ENCODE data around the gene MICAL1.

The MICAL1 gene

DNA sequence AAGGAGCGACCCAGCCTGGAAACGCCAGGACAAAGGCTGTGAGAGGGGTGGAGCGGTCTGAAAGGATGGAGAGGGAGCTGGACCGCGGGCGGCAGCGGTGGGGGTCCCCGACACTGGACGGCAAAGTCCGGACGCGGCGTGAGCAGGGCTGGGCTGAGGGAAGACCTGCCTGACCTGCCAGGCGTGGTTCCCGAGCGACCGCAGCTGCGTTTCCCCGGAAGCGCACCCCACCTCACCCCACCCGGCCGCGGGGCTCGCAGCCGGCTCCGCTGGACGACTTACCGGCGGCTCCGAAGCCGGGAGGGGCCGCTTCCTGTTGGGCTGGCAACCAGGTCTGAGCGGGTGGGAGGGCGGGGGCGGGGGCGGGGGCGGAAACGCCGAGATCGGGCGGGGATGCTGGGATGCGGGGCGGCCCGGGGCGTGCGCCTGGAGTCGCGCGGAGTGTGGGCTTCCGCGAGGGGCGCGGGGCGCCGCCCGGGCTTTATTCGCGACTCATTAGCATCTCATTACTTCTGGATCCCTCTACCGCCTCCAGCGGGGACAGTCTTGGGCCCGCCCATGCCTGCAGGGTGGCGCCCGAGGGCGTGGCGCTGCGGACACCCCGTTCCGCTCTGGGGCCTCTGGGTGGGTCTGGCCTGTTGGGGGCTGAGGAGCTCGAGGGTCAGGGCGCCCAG lies at the start of gene MICAL1:
MICAL1 (minus strand) TSS at position 336 of the 674 bp plus-strand sequence. CDS start 1,576 bp downstream, outside the sequence.
- peak; percentile 89 for DNase-seq (ENCODE audit: low spot score)

DNA sequence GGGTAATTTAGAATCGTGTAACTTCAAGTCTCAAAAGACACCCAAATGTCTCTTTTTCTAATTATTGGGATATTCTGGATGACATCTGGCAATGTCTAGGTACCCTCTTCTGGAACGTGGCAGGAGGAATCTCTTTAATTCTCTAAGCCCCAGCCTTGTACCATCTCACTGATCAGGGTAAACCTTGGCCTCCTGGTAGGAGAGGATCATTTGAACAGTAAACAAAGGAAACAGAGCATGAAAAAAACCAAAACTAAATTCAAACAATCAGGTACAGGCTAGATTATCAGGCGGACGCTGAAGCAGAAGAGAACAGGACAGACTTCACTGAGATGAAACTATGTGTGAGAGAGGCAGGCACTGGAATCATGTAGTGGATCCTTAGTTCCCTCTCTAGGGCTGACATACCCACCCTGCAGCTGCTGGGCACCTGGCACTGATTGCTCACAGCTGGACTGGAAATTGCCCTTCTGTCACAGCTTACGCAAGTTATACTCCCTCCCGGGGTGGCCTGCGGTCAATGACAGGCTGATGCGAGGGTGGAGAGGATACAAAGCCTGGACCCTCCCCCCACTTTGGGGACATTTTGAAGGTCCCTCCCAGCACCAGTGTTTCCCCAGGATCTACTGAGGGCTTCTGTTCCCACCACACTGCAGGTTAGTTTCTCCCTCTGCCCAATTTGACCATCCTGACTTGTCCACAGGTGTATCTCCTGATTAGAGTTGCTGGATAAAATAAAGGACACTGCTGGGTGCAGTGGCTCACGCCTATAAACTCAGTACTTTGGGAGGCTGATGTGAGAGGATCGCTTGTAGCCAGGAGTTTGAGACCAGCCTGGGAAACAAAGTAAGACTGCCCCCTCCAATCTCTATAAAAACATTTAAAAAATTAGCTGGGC lies 48.0 kb upstream of the MICAL1 start:
- no peak for DNase-seq (ENCODE audit: low spot score)

GRCh38 chr6:109498936-109499335 lies 43.4 kb upstream of the MICAL1 start:
- DNase-seq (ENCODE audit: low spot score) = no peak

- no peak for DNase-seq (ENCODE audit: low spot score)
Observed at GRCh38 chr6:109498052-109498451, 42.5 kb upstream of the MICAL1 start.

GRCh38 chr6:109496036-109496772 lies 40.6 kb upstream of the MICAL1 start:
- DNase-seq (ENCODE audit: low spot score) = no peak

DNA sequence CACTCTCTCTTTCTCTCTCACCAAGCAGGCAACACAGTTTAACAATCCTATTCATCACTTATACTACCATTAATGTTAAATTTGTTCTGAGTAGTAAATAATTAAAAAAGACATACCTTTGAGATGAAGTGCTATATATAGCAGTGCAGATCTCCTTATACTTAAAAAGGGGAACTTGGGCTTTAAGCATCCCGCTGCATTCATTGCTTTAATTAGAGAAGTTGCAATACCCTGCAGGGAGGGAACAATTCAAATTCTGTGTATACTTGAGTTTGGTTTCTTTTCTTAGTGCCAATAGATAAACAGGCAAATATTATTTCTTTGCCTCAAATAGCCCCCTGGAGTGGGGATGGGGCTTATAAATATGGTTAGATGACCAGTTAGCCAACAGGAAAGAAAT lies 38.3 kb upstream of the MICAL1 start:
- DNase-seq (ENCODE audit: low spot score) = no peak

DNA sequence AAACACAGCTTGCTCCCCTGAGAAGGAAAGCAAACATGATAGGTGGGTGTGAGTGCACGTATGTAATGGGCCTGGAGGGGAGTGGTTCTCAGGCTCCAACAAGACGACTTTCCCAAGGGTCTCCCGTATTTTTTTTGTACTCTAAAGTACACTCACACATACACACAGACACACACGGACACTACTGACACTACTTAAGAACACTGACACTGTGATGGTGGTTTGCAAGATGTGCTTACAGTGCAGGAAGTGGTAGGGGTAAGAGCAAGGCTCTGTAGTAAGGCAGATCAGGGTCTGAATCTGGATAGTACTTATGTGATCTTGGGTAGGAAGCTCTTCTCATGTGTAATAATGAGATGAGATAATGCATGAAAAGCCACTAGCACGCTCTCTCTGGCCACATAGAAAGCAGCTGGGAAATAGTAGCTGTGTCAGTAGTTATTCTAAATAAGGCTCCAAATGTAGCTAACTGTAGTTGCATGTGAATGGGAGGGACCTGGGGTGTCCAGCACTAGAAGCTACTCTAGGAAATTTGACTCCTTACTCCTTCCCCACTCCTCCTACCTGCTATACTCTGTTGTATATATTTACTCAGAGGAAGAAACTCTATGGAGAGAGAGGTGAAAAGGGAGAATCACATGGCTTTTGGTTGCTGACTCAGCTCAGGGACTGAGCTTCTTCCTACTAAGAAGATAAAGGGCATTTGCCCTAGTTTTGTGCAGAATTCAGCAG lies 35.8 kb upstream of the MICAL1 start:
- DNase-seq (ENCODE audit: low spot score) = no peak

DNA sequence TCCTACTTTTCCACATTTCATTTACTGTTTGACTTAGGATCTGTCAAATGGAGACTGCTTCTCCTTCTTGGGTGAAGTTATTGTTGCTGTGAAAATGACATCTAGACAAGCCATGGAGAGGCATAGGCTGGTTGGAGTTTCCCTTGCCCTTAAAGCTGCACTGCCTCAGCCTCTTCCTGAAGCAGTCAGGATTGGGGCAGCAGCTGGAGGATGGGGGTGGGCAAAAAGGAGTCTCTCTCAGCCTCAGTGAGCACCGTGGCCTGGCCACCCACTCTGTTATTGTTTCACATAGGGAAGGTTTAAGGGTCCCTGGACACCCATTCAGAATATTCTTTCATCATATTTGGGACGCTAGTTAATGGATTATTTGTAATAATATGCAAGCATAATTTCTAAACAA lies 35.1 kb upstream of the MICAL1 start:
- no peak for DNase-seq (ENCODE audit: low spot score)

DNA sequence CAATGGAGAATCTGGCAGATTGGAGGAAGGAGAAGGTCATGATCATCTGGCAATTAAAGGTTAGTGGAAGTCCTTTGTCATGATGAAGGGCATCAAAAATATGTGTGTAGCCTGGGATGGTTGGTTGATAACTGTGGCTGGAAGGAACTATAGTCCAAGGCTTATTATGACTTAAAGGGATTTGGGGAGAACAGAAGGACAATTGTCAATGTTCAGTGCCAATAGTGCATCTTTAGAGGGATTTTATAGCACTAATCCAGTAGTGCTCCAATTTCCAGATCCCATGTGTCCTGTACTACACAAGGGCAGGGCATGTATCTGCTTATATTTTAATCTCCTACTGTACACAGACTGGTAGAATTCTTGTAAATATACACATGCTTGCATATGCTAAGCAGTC lies 32.4 kb upstream of the MICAL1 start:
- peak; percentile 49 for DNase-seq (ENCODE audit: low spot score)

DNA sequence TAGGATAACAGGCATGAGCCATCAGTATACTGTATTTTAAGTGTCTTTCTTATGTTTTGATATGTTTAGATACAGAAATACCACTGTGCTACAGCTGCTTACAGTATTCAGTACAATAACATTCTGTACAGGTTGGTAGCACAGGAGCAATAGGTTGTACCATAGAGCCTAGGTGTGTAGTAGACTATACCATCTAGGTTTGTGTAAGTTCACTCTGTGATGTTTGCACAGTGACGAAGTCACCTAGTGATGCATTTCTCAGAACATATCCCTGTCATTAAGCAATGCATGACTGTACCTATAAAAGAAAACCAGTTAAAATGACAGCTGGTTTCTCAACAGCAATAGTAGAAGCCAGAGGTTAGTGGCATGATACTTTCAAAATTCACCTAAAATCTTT lies 30.5 kb upstream of the MICAL1 start:
- DNase-seq (ENCODE audit: low spot score) = no peak

DNA sequence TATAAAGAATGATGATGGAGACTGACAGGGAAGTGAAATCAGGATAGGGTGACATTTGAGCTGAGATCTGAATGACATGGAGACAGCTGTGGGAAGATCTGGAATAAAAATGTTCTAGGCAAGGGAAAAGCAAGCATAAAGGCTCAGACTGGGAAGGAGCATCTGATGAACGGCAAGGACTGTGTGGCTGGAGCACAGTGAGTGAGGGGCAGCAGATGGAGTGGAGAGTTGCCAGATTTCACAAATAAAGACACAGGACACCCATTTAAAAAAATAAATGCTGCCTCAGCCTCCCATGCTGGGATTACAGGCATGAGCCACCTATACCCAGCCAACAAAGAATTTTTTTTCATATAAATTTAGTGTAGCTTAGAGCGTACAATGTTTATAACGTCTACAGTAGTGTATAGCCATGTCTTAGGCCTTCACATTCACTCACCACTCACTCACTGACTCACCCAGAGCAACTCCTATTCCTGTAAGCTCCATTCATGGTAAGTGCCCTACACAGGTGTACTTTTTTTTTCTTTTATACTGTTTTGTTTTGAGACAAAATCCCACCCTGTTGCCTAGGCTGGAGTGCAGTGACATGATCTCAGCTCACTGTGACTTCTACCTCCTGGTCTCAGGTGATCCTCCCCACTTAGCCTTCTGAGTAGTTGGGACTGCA lies 29.8 kb upstream of the MICAL1 start:
- no peak for DNase-seq (ENCODE audit: low spot score)

DNA sequence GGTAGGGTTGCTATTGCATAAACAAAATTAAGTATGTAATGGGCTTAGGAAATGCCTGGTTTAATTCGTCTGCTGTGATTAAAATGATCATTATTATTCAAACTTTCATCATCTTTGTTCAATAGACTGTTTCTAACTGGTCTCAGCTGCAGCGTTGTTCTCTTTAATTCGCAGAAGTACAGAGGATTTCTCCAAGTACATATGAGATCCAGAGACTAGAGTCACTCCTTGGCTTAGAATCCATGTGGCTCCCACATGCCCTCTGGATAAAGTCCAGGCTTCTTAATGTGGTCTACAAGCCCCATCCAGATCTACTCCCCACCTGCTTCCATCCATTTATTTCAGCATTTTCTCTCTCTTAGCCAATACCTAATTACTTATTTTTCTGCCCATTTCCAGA lies 28.6 kb upstream of the MICAL1 start:
- DNase-seq (ENCODE audit: low spot score) = no peak

GRCh38 chr6:109483735-109484057 lies 28.1 kb upstream of the MICAL1 start:
- DNase-seq (ENCODE audit: low spot score) = no peak

DNA sequence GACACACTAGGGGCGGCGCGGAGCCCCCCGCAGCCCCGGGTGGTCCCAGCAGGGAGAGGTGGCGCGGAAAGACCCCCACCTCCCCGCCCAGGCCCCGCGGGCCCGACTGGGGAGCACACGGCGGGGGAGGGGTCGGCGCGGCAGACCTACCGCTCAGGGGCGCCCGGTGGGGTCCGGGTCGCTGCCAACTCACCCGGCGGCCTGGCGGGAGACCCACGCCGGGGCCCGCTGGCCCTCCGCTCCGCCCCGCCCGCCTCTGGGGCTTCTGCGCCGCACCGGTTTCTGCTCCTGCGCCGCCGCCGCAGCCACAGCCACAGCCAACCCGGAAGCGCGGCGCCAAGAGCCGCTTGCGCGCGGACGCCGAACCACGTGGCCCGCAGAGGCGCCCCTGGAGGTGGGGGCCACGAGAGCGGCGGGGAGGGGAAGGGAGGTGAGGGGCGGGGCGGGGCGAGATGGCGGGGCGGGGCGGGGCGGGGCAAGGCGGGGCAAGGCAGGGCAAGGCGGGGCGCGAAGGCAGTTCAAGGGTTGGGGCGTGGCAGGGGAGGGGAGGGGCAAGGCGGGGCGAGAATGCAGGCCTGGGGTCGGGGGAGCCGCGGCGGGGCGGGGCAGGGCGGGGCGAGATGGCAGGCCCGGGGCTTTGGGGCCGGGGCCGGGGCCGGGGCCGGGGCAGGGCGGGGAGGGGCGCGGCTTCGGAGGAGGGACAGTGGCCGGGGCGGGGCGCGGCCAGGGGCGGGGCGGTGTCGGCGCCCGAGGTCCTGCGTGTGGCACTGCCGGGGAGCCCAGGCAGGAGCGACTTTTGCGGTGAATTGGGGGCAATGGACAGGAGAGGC lies 27.5 kb upstream of the MICAL1 start, which contains the start of gene ZBTB24:
ZBTB24 (minus strand) TSS at position 315 of the 830 bp plus-strand sequence. CDS start 1,193 bp downstream, outside the sequence.
- peak; percentile 97 for DNase-seq (ENCODE audit: low spot score)

- DNase-seq (ENCODE audit: low spot score) = no peak
Observed at GRCh38 chr6:109480993-109481480, 25.5 kb upstream of the MICAL1 start.

GRCh38 chr6:109478841-109479624 lies 23.5 kb upstream of the MICAL1 start:
- no peak for DNase-seq (ENCODE audit: low spot score)

DNA sequence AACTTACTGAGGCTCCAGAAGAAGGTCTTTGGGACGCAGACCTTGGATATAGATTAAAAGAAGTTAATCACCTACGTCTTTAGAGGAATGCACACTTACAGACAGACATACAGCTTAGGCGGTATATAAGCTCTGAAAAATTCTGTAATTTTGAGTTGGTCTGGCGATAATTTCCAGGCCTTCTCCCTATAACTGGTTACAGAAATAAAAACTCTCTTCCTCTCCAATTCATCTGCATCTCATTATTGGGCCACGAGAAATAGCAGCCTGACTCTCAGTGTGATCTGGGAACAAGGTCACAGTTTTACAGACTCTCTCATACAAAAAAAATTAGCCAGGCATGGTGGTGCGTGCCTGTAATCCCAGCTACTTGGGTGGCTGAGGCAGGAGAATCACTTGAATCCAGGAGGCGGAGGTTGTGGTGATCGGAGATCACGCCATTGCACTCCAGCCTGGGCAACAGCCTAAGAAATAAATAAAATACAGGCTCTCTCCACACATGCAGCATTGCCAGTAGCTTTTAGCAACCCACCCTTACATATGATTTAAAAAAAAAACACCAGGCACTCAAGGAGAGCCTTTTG lies 22.7 kb upstream of the MICAL1 start:
- no peak for DNase-seq (ENCODE audit: low spot score)

- no peak for DNase-seq (ENCODE audit: low spot score)
Observed at GRCh38 chr6:109477725-109478124, 22.2 kb upstream of the MICAL1 start.

DNA sequence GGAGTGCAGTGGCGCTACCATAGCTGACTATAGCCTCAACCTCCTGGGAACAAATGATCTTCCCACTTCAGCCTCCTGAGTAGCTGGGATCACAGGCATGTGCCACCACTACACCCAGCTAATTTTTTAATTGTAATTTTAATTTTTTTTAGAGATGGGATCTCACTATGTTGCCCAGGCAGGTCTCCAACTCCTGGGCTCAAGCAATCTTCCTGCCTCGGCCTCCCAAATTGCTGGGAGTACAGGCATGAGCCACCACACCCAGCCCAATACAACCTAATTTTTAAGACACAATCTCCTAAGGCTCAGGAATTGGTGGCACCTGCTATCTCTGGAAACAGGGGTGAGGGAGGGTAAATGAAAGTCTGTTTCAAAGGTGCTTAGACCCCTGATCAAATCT lies 21.6 kb upstream of the MICAL1 start:
- DNase-seq (ENCODE audit: low spot score) = no peak
